Keratinocyte (primary cell): ENCODE measurements around the gene TSC22D3.

Experiments used
- EZH2 ChIP-seq: IDR thresholded peaks from one replicate; pipeline ENCODE4 v1.6.1; 2012; ENCODE audit warnings: inconsistent platforms, mild to moderate bottlenecking, low read length, moderate library complexity
- TF ChIP-seq, protein P1 (sequence below), 3 experiments: IDR thresholded peaks in 1 of 3; conservative IDR thresholded peaks in 1 of 3; optimal IDR thresholded peaks in 1 of 3; 2 replicates in 2 of 3; 3 replicates in 1 of 3; pipeline versions ENCODE3 to v1.5.1; 2011; ENCODE audit warnings: low read length in 3 of 3, mild to moderate bottlenecking in 3 of 3, moderate library complexity in 2 of 3, control low read depth in 1 of 3, inconsistent platforms in 1 of 3; ENCODE audit not compliant: insufficient read depth in 2 of 3; ENCODE audit errors: extremely low read depth in 1 of 3

DNA sequence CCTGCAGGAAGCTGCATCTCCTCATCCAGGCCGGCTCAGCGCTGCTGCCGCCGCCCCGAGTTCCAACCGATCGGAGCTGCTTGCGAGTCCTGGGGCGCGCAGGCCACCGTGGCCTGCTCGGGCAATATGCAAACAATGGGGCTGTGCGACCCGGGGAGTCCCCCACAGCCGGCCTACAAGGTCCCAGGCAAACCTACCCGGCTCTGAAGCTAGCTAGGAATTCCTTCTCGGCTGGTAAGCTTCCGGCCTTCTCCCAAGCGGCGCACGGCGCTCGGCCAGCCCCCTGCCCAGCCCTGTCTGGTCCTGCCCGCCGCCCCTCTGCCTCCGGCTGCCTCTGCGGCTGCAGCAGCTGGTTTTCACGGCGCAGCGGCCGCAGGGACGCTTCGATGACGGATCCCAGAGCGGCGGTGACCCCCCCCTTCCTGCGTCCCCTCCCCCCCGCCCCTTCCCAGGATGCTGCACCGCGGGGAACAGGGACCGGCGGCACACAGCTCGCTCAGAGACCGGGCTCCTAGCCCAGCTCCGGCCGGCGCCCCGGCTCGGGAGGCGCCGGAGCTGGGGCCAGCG is 59.4 kb downstream of the TSC22D3 start:
- TF ChIP-seq, protein P1, sequence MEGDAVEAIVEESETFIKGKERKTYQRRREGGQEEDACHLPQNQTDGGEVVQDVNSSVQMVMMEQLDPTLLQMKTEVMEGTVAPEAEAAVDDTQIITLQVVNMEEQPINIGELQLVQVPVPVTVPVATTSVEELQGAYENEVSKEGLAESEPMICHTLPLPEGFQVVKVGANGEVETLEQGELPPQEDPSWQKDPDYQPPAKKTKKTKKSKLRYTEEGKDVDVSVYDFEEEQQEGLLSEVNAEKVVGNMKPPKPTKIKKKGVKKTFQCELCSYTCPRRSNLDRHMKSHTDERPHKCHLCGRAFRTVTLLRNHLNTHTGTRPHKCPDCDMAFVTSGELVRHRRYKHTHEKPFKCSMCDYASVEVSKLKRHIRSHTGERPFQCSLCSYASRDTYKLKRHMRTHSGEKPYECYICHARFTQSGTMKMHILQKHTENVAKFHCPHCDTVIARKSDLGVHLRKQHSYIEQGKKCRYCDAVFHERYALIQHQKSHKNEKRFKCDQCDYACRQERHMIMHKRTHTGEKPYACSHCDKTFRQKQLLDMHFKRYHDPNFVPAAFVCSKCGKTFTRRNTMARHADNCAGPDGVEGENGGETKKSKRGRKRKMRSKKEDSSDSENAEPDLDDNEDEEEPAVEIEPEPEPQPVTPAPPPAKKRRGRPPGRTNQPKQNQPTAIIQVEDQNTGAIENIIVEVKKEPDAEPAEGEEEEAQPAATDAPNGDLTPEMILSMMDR (optimal IDR thresholded peaks at IDR 0.05 in 1 of 3, IDR thresholded peaks at IDR 0.05 in 1 of 3, conservative IDR thresholded peaks at IDR 0.05 in 1 of 3; ENCODE audit: extremely low read depth in 1 of 3, insufficient read depth in 2 of 3, low read length in 3 of 3) = no peak
- no peak for TF ChIP-seq EZH2
